Stimulated activated CD4-positive, alpha-beta T cell treated with anti-CD3 and anti-CD28 coated beads, Interleukin-4, amount 100 ng/mL, for 48 hours (primary cell): ENCODE measurements around the gene BTBD19.
"Not testable (repeated sequence)": the region's sequence is repeated elsewhere in the genome, so short reads cannot be mapped to it uniquely, and the experiment has no call there.

Experiments
- DNase-seq, 2 donors: peaks; one replicate each; pipeline ENCODE4 v3.0.0-alpha.2; 2020; ENCODE audit warnings: low read depth in 2 of 2

Gene BTBD19

GRCh38 chr1:44808938-44809917 lies 905 bp downstream of the BTBD19 start:
- DNase-seq, result peak; percentile 75 to 88

DNA sequence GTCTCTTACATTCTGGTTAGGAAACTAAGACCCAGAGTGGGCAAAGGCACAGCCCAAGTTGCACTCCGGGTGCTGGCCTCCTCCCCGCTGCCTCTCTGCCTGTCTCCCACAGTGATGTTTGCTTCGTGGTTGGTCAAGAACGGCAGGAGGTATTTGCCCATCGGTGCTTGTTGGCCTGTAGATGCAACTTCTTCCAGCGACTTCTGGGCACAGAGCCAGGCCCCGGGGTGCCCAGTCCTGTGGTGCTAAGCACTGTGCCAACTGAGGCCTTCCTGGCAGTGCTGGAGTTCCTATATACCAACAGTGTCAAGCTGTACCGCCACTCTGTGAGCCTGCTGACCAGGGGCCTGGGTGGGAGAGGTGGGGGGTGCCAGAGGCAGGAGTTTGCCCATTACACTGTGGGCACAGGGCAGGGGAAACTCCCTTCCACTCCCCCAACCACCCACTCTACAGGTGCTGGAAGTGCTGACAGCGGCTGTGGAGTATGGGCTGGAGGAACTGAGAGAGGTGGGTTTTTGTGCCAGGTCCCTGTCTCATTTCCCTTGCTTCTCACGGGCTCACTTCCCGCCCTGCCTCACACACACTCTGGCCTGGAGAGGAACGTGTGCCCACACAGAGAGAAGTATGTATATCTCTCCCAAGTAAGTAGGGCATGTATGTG lies 1.9 kb downstream of the BTBD19 start:
- peak in 1 of 2 donors; percentile 38 for DNase-seq

GRCh38 chr1:44810762-44811105 lies 2.4 kb downstream of the BTBD19 start:
- not testable (repeated sequence) for DNase-seq

DNA sequence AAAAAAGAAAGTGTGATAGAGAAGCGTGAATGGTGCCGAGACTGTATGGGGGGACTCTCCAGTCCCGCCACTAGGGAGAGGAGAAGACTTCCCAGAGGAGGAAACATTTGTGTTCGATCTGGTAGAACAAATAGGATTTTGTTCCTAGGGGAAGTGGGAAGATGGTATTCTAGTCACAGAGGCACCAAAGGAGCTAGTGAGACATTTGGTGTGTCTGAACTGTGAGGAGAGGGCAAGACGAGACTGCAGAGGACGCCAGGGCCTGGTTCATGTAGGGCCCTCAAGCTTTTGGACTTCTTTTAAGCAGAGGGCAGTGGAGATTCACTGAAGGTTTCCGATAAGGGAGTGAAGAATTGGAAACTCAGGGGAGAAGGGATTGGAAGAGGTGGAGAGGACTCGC lies 2.9 kb downstream of the BTBD19 start:
- no peak for DNase-seq

DNA sequence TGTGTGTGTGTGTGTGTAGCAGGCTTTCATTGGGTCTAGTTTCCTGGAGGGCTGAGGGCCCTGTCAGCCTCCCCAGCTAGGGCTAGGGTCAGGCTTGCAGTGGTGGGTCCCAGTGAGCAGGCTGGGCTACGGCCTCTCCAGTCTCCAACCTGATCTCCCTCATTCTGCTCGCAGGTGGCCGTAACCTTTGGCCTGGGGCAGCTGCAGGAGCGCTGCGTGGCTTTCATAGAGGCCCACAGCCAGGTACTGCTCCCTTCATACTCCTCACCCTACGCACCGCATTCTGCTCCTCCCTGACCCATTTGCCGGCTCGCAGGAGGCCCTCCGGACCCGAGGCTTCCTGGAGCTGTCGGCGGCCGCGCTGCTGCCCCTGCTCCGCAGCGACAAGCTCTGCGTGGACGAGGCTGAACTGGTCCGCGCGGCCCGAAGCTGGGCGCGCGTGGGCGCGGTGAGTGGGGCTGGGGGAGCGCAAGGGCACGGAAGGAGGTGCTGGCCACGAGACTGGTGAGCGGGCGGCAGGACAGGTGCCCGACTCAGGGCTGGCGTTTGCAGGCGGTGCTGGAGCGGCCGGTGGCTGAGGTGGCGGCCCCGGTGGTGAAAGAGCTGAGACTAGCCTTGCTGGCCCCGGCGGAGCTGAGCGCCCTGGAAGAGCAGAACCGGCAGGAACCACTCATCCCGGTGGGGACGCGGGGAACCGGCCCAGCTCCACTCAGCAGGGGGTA lies 4.7 kb downstream of the BTBD19 start:
- no peak for DNase-seq

DNA sequence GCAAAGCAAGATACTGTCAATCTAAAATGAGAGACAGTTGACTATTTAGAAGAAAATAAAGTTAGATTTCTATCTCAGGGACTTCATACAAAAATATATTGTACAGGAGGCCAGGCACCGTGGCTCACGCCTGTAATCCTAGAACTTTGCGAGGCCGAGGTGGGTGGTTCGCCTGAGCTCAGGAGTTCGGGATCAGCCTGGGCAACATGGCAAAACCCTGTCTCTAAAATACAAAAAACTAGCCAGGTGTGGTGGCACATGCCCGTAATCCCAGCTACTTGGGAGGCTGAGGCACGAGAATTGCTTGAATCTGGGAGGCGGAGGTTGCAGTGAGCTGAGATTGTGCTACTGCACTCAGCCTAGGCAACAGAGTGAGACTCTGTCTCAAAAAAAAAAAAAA lies 7.6 kb downstream of the BTBD19 start:
- not testable (repeated sequence) for DNase-seq

GRCh38 chr1:44817307-44817706 lies 9.0 kb downstream of the BTBD19 start:
- no peak for DNase-seq

DNA sequence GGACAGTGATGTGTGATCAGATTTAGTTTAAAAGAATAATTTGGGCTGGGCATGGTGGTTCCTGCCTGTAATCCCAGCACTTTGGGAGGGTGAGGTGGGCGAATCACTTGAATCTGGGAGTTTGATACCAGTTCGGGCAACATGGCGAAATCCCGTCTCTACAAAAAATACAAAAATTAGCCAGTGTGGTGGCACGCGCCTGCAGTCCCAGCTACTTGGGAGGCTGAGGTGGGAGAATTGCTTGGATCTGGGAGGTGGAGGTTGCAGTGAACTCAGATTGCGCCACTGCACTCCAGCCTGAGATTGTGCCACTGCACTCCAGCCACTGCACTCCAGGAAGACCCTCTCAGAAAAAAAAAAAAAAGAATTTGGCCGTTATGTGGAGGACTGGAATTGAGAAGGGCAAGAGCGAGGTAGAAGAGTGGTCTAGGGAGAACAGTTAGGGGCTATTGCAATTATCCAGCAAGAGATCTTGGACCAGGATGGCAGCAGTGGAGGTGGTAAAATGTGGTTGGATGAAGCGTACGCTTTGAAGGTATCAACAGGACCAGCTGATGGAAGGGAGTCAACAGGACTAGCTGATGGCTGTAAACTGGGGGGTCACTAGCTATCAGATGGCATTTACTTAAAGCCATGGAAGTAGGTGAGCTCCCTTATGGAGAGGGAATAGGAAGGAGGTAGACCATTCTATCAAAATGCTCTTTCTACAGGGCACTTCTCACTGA lies 9.6 kb downstream of the BTBD19 start:
- no peak for DNase-seq

DNA sequence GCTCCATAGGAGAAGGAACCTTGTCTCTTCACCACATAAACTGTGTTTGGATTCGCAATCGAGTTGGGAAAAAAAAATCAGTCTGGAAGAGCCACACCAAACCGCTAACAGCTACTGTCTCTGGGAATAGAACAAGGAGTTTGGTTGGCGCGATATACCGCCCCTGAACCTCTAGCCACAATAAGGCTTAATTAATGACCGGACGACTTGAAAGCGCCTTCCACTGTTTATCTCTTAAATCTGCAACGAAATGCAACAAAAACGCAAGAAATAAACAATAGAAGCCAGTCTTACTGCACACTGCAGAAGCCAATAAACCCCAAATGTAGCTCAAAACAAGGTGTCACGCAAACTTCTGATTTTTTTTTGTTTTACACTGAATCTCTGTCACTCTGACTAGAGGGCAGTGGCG lies 10.9 kb downstream of the BTBD19 start:
- DNase-seq, result no peak

- peak; percentile 74 to 84 for DNase-seq
Observed at GRCh38 chr1:44819608-44820327, 11.4 kb downstream of the BTBD19 start.

DNA sequence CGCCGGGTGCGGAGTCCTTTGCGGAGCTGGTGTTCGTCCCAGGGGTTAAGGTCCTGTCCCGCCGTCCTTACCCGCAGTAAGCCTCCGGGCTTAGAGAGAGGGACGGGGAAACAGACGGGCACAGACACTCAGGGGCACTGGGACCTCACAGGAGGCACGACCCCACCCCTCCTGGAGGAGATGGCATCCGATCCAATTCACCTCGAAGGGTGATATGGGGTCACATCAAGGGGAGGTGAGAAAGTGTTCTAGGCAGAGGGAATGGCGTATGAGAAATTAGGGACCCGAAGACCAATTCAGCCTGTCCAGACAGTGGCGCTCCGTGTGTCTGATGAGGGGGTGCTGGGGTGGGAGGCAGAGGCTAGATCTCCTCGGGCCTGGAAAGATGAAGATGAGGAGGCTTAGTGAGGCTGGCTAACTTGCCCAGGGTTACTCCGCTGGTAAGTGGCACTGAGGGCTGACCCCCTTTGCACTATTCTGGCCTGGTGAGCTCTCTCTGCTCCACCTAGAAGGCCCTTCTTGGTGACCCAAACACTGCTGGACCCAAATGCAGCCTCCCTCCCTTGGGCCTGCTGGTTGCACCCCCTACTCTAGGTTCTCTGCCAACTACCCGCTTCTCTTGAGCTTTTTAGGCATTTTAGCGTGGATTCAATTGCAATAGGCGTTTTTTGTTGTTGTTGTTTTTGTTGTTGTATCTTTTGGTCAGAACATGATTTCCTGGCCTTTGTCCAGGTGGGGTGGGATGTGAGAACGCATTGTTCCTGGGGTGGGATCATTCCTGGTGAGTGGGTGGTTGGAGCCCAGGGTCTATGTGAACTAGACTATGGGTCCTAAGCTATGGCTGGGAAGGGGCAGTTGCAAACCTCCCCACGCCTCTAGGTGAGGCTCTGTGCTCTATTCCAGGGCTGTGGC lies 12.3 kb downstream of the BTBD19 start:
- no peak for DNase-seq

DNA sequence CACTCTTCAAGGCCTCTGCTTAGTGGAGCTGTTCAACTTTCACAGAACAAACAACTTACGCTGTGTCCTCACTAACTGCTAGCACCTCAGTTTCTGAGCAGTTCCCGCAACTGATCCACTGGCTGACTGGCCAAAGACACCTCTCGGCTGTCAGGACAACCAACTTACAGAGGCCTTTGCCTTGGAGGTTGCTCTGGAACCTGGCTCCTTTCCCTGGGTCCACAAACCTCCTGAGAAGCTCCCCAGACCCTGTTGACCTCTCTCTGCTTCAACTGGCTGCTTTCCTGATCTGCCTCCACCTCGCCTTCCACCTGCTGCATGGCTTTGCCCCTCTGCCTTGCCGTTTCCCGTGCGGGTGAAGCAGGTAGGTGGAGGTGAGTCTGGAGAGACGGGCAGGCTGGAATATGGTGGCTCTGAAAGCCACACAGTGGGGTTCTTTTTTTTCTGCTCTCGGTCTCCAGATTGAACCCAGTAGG lies 13.0 kb downstream of the BTBD19 start:
- DNase-seq, result no peak

- no peak for DNase-seq
Observed at GRCh38 chr1:44822131-44822701, 13.9 kb downstream of the BTBD19 start.

- no peak for DNase-seq
Observed at GRCh38 chr1:44822981-44823451, 14.7 kb downstream of the BTBD19 start.

DNA sequence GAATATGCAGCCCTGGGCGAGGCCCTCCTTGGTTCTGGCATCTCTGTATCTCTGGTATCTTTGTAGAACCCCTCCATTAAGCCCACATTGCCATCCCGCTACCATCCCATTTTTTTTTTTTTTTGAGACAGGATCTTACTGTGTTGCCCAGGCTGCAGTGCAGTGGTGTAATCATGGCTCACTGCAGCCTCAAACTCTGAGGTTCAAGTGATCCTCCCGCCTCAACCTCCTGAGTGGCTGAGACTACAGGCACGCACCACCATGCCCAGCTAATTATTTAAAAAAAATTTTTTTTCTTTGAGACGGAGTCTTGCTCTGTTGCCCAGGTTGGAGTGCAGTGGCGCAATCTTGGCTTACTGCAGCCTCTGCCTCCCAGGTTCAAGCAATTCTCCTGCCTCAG lies 16.1 kb downstream of the BTBD19 start:
- DNase-seq, result not testable (repeated sequence)

- no peak for DNase-seq
Observed at GRCh38 chr1:44826375-44827196, 18.3 kb downstream of the BTBD19 start.

- no peak for DNase-seq
Observed at GRCh38 chr1:44827197-44828002, 19.1 kb downstream of the BTBD19 start.
